DMS153 treated with DMSO at 0.1 percent for 48 hours (cell line): ENCODE data around the gene ZNF516.

Experiments
- DNase-seq: peaks from one replicate; lab custom pipeline; 2025; ENCODE audit not compliant: unreplicated experiment; lab: John Stamatoyannopoulos, UW

The ZNF516 gene

DNA sequence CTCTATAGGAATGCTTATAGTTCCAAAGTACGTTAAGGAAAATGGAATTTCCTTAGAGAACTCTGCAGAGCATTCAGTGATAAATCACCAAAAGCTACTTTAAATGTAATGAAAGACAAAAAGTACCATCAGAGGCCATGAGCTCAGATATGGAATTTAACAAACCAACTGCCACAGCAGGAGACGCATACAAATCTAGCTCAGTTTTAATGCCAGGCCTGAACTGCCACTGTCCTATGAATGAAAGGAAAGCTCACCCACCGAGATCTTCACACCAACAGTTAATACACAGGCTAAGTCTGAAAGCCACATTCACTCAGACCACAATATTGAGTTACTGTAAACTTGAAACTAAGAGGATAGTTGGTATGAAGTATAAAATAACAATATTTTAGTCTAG, 126.8 kb downstream of the ZNF516 start:
- no peak for DNase-seq

DNA sequence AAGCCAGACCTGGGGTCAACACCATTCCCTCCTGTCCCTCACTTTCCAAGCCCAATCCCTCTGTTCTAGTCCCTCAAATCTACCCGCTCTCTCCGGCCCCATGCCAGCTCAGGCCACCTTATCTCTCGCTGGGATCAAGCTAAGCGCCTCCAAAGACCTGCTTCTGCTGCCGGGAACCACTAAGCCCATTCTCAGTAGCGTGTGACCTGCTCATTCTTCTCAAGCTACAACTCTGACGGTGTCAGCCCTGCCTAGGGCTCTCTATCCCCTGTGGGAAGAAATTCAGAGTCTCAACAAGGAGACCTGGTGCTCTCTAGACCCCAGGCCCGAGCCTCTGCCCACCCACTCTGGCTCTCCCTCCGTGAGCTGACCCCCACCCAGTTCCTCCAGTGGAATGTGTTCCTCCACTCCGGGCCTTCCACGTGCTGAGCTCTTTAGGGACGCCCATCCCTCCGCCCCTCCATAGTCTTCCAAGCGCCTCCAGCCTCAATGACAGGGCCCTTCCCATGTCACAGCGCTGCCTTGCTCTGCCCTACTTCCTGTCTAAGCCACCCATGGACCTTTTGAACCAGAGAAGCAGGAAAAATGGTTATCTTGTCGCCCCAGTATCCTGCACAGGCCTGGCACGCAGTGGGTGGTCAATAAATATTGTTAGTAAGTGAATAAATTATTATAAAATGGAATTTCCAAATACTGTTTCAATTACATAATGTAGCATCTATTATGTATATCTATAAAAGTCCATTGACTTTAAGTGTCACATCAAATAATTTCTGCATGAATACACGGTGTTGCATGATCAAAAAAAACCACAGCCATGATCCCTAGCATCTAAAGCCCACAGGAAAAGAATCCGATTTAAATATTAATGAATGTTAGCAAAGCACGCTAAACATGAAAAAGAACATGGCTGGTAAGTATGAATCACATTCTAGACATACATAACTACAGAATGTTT, 127.6 kb downstream of the ZNF516 start:
- no peak for DNase-seq

DNA sequence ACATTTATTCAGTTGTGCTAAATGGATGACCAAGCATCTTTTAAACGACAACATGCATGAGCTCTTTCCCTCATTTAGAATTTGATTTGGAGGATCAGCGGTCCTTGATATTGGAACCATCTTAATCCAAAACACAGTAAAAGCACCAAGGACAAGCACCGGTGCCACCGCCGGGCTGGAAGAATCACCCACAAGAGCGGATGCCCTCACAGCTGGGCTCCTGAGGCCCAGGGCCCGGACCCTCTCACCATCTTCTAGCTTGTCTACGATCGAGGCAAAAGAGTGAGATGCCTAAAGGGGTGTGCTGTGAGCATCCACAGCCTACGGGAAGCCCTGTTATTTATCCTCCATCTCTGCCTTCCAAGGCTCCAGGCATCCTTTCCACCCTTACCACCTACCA, 129.5 kb downstream of the ZNF516 start:
- DNase-seq = no peak

DNA sequence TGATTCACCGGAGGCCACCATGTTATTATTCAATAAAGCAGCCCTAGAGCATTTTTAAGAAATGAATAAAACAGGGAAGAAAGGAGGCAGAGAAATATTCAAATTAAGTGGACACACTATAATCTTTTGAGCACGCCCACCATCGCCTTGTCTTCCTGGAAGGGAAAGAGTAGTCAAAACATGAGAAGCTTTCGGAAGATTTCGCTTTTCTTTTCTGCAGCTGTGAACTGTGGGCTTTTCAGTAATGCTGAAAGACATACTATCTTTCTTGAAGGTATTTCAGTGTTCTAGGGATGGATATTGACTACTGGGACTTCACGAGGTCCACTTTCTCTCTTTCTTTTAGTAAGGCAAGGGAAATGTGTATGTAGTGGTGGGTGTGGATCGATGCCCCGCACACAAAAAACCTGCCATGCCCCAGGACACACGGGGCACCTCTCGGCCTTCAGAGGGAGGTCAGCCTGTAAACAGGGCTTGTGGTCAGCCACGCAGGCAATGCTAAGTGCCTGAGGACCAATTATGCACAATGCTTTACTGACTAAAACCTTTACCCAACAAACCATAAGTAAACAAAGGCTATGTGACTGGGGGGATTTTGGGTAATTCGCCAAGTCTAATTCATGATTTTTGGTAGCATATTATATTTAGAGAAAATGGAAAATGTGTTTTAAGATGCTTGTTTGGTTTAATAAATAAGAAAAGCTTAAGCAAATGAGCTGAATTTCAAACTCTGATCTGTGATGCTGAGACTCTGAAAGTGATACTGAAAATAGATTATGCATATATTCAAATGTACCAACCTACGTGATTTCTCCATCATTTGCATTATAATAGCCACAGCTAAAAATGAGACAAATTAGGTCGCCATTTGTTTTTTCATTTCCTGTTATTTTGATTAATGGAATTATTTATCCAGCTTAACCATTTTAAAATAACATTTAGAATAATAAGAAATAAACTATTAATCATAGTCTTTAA, 130.5 kb downstream of the ZNF516 start:
- DNase-seq = no peak

DNA sequence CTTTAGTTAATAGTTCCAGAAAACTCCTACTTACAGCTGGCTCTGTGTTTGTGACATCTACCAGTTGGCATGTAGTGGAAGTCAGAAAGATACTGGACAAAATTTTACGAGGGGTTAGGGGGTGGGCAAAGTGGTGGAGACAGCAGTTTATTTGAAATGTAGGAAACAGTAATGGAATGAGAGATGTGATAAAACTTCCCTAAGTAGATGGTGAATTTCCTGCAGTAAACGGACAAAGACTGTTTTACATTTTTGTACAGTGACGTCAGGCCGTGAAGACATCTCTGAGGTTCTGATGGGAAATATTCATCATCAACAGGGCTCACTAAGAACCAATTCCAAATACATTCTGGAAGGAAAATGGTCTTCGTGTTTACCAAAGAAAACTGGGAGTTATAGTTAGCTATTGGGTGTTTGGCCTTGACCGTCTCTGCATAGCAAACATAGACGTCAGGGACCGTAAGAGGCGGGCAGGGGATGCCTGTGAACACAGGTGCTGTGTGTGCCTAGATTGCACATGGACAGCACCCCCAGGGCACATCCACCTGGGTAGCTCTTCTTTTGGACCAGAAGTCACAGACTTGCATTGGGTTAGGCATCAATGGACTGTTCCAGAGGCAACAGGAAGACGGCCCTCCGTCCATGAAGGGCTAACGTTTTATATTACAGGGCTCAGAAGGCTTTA, 131.5 kb downstream of the ZNF516 start:
- no peak for DNase-seq

DNA sequence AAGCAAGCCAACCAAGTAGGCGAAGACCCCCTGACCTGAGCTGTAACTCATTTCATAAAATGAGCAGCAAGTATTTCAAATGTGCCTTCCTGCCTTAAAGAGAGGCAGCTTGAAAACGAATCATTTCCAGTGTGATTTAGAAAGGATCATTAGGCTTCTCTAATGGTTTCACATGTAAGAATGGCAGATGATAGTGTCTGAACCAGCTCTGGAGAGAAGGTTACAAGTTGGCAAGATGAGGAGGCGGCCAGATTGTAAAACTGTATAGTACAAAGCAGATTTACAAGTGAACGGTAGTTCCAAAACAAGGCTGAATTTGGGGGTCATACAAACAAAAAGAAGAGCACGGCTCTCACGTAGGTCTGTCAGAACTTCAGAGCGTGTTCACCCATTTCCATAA, 132.4 kb downstream of the ZNF516 start:
- no peak for DNase-seq

DNA sequence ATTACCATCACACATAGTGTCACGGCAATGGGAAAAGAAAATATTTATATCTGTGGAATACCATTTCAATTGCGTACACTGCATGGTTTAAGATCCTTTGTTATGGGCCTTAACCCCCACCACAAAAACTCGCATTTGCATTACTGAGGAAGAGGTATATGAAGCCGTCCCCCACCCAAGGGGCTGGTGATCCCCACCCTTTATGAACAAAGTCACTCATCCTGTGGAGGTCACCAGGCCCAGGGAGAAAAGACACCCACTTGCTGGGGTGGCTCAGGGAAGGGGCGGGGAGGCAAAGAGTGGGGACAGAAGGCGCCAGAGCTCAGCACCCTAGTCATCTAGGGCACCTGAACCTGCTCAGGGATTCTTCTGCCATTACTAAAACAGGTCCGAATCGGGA, 133.8 kb downstream of the ZNF516 start:
- DNase-seq = no peak

DNA sequence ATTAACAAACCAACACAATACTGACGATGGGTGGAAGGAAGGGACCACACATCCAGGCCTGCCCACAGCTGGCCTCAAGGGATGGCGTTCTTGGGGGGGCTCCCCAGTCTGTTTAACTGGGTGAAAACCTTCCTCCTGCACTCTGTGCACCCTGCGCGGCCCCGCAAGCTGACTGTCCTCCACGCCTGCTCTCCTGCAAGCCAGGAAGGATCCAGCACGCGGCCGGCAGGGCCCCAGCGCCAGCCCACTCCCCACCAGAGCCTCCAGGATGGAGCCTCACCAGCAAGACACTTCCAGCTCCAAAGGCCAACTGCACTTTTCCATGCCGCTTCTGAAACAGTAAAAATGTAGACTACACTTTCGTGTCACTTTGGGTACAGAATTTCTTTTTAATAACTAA, 135.1 kb downstream of the ZNF516 start:
- DNase-seq = no peak

DNA sequence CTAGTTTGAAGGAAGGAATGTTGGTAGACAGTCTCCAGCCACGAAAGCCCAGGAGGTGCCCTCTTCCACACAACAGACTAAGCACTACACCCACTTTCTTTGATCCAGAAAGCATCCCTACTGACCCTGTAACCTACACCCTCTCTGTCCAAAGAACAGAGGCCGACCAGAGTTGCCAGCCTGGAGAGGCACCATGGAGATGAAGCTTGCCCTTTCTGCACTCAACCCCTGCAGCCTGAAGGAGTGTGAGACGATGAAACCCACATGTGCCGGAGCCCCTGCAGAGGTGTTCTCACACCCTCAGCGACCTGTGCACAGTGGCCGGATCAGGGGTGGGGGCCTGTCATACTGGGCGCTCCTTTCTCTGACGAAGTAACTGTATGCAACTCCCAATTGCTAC, 136.3 kb downstream of the ZNF516 start:
- DNase-seq = no peak

DNA sequence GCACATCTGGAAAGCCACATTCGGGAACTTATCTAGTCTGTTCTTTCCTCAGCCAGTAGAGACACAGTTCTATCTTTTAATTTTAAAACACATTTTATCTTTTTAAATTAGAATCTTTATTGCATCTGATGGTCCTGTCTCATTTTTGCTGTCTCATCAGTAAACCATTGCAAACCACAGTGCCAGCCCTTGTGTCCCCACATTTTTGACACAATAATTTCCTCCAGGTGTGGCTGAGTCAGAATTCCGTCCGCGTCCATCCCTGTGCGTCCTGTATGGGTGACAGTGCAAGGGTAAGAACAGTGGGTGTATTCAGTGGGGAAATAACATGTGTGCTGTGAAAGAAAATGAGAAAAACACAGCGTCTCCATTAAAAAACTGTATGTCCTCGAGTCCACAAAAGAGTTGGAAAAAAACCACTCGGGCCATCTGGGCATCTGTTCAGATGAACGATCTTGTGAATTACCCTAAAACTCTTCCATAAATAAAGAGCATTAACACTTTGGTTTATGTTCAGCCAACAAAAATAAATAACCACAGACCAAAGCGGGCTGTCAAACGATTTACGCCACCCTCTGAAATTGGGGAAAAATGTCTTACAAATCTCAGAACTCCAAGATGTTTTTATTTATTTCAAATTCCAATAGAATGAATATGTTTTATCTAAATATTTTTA, 137.3 kb downstream of the ZNF516 start:
- DNase-seq = no peak

DNA sequence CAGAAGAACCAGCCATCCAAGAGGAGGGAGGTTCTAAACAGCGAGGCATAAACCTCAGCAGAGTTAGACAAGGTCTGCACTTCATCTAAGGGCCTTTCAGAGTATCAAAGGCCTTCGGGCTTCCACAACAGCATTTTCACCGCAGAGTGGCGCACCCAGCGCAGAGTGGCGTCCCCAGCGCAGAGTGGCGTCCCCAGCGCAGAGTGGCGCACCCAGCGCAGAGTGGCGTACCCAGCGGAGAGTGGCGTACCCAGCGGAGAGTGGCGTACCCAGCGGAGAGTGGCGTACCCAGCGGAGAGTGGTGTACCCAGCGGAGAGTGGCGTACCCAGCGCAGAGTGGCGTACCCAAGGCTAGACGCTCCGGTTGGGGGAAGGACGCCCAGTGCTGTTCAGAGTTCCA, 137.9 kb downstream of the ZNF516 start:
- no peak for DNase-seq

DNA sequence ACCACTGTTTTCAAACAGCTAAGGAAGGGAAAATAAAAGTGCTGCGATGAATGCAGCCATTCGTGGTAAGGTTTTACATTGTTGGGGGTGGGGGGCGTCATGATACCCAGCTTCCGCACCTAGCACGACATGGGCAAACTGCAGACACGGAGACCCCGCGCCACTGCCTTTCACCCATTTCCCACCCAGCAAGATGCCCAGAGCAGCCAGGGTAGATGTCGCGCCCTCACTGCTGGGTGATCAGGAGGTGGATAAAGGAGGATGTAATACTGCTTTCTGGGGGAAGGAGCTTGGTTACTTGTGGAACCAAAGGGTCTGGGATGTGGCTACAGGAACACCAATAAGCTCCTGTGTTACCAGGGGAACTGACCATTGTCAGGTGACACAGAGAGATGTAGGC, 138.4 kb downstream of the ZNF516 start:
- no peak for DNase-seq

DNA sequence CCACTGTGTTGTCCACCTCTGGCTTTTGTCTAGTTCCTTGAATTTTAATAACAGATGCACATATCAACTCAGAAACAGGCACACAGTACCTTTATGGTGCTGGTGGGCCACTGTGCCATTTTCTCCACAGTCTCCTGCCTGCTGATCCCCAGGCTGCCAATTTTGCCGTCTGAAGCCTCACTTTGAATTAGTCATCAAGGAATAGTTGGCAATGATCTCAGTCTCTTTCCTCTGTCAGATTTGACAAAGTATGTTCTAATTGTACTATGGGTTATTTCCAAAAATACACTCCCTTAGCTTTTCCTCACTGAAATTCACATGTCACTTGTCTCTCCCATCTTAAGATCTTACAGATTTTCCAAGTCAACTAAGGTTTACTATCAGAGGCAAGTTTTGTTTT, 140.7 kb downstream of the ZNF516 start:
- DNase-seq = no peak

DNA sequence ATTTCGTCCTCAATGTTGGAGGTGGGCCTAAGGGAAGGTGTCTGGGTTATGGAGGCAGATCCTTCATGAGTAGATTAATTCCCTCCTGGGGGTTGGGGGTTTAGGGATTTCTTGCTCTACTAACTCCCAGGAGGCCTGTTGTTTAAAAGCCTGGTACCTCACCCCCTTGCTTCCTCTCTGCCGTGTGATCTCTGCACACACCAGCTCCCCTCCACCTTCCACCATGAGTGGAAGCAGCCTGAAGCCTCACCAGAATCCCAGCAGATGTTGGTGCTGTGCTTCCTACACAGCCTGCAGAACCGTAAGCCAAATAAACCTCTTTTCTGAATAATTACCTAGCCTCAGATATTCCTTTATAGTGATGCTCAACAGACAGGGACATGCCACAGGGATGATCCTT, 141.5 kb downstream of the ZNF516 start:
- DNase-seq = no peak

DNA sequence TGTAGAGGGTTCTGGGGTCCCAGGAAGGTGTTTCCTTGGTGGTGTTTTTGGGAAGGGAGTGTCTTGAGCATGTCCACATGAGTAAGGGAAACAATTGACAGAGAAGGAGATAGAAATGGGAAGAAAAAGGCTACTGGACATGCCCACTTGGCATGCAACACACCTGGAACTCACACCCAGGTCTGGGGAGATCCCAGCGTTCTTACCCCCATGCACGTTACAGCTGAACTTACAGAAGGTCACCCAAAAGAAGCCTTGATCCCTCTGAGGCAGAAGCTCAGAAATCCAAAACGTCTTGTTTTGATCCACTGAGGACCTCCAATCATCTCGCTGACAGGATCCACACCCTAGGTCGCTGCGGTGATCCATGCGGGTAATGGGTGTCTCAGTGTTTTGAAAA, 142.0 kb downstream of the ZNF516 start:
- no peak for DNase-seq

DNA sequence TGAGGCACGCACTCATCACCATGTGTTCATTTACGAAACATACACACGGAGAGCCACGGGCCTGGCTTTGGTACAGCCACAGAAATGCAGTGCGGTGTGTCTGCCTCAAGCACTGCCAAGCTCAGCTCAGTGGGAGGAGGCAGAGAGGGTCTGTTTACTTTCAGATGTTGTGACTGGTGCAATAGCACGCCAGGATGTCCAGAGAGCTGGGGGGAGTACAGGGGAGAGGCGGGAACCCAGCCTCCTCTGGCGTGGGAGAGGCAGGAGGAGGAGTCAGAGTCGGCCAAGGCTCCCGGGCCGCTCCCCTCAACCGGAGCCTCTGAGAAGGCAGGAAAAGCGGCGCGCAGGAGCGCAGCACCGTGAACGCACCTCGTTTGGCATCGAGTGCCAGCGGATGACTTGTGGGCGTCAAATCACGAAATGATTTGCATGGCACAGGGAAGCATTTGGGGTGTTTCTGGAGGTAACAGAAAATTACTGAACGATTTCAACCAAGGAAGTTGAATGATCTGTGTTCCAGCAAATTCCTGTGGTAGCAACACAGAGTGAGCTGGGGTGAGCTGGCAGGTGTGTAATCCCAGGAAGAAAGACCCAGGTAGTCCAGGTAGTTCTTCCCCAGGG, 143.0 kb downstream of the ZNF516 start:
- no peak for DNase-seq

DNA sequence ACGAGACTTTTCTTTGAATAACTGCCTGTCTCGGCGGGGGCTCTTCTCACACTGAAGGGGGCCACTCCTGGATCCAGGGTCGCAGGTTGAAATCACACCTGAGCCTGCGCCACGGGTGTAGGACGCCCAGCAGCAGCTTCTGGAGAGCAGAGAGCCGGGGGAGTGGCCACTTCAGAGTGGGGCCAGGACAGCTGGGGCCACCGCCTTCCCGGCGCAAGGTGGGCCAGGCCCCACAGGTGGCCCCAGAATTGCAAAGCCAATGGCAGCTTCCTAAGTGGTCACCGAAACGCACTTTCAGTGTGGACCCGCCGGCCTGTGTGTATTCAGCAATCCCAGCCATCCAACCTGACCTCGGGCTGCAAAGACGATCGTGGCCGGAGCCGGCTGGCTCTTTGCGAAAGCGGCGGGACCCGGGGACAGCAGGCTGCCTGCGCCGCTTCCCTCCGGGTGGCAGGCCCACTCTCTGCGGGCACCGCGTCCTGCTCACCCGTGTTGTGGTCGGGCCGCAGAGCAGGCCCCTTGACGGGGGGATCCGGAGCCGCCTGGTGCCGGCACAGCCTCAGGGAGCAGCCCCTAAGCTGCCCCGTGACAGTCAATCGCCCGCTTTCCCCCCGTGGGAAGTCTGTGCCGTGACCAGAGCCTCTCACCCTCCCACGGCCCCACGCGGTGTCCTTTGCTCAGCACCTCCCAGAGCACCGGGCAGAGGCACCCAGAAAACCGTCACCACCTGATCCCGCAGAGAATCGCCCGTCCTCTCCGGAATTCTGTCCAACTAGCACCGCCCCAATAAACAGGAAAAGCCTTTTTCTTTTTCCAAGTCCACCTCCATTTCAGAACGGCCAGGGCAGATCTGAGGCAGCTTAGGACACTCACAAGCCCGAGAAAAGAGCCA, 144.7 kb downstream of the ZNF516 start:
- peak; percentile 12 for DNase-seq

DNA sequence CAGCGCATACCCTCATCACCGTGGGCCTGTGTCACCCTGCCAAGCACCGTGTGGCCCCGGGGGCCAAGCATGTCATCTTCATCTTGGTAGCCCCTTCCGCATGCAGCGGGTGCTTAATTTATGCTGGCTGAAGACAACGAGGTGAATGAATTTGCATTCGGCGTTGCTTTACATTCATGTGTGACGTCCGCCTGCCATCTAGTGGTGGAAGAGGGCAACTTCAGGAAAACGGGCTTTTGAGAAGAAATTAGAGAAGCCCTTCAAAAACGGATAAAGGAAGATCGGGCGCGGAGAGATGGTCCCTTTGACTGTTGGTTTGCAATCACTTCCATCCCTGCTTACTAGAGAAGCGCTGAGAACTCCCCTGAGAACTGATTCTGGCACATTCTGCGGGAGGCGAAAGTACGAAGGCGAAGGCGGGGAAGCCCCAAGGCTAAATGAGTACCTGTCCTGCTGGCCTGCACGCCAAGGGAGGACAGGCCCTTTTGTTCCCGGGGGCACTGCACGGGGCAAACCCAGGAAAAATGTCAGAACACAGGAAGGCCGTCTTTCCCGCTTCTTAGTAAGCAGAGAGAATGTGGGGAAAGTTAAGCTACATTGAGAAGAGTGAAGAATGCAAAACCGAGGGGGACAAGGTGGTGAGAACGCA, 145.9 kb downstream of the ZNF516 start:
- DNase-seq = peak; percentile 83
